T-helper 2 cell (primary cell): ENCODE data around the gene C1QTNF12.

Experiments
- DNase-seq, 5 experiments: peaks; one replicate each; pipeline versions ENCODE4 v3.0.0 to v3.0.0-alpha.2; 2012 to 2022

C1QTNF12 gene

DNA sequence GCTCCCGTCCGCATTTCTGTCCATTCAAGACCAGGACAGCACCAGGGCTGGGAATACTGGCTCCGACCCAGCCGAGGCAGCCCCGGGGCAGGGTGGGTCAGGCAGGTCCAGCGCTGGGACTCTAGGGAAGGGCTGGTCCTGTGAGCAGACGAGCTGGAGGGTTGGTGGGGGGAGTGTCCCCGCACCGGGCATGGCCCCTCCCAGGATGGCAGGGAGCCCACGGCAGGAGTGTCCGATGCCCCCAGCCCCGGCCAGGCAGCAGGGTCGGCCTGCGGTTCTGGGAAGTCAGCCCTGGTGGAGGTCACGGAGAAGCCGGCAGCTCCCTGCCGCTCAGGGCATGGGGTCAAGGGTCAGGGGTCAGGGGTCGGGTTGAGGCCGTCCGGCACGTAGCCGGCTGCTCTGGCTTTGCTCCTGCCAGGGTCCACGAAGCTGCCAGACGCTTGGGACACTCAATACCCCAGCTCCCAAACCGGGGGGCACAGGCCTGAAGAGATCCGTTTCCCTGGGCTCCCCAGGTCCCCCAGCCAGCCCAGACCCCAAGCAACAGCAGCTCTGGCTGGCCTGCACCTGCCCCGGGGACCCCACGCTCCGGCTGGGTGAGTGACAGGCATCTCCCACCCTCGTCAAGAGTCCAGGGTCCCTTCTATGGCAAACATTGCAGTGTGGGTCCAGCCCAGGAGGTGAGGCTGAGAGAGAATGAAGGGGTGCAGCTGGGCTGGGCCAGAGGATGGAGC lies 6.7 kb downstream of the C1QTNF12 start:
- DNase-seq: no peak

DNA sequence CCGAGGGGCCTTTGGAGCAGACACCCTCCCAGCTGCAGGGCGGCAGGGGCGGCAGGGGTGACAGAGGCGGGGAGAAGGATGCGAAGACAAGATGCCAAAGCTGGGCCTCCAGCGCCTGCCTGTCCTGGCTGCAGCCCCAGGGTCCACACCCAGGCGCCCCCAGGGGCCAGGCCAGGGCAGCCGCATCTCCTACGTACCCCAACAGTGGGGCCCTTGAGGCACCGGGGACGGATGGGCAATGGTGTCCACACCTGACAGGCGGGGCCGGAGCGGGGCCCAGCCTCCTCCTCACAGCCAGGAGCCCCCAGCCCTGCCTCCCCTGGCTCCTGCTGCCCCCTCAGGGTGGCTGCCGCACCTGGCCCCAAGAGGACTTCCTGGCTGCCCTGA lies 7.3 kb downstream of the C1QTNF12 start:
- DNase-seq: no peak

DNA sequence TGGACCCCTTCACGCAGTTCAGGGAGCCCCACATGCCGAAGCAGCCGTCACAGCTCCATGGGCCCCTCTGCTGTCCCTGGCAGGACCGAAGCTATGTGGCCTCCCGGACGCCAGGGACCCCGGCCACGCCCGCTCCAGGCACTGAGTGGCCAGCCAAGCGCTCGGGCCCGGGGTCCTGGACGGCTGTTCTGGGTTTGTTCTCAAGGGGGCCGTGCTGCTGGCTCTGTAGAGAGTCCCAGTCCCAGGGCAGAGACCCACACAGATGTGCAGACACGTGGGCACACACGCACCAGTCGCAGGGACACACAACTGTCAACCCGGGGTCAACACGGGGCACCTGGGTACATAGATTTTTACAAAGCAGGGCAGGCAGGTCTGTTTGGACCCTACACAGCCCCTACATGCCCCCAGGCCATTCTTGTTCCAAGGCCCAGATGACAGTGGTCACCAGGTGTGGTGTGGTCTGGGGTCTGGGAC lies 7.8 kb downstream of the C1QTNF12 start:
- no peak for DNase-seq

- no peak for DNase-seq
Measured at GRCh38 chr1:1237874-1238701, 8.4 kb downstream of the C1QTNF12 start.

DNA sequence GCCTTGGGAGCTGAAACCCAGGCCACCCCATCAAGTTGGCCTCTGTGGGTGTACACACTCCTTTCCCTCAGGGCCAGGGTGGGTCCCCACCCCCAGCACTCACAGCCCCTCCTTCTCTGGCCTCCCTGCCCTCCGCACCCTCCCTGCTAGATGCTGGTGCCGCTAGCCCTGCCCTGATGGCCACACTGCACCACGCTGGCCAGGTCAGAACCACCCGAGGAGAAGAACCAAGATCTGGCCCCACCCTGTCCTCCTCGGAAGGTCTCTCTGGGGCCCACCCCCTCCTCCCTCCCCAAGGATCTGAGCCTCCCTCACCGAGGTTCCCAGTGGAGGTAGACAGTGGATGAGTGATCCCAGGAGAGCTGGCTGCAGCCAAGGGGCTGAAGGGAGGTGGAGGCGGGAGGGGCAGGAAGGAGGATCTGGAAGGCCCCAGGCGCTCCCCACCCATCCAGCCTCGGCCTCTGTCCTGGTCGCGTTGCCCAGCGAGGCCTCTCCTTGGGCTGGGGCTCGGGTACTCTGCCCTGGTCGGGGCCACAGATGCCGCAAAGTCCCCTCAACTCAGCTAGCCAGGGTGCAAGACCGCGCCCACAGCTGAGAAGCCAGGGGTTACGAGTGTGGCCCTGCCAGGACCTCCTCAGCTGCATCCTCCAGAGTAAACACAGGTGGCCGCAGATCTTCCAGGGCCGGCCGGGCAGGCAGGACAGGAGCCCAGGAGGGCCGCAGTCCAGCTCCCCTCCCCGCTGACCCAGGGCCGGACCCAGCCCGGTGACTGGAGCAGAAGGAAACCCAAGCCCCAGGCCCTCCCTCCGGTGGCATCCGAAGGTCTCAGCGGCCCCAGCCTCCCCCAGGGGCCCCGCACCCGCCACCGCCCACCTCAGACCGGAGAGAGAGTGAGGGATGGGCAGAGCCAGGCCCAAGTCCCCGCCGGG lies 9.3 kb downstream of the C1QTNF12 start:
- DNase-seq: no peak

DNA sequence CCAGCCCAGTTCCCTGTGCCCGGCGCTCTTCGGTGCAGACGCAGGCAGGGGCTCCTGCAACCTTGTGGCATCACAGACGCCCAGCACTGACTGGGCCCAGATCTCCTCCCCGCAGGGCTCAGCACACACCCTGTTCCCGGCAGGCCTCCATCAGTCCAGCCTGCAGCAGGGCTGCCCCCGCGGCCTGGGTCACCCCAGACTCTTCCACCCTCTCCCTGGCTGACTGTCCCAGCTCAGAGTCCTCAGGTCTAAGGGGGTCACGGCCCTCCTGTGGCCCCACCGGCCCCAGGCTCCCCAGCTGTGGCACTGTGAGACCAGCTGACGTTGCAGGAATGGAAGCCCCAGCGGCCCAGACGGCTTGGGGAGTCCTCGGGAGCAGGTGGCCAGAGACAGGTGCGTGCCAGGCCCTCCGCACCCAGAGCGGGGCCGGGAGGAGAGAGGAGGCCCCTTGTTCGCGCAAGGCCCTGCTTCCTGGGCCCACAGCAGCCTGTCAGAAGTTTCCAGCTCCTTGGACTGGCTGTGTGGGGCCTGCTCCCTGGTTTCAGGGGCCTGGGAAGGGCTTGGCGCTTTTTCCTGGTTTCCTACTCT lies 10.3 kb downstream of the C1QTNF12 start:
- DNase-seq: no peak

GRCh38 chr1:1235016-1235744 lies 11.3 kb downstream of the C1QTNF12 start:
- DNase-seq: no peak

DNA sequence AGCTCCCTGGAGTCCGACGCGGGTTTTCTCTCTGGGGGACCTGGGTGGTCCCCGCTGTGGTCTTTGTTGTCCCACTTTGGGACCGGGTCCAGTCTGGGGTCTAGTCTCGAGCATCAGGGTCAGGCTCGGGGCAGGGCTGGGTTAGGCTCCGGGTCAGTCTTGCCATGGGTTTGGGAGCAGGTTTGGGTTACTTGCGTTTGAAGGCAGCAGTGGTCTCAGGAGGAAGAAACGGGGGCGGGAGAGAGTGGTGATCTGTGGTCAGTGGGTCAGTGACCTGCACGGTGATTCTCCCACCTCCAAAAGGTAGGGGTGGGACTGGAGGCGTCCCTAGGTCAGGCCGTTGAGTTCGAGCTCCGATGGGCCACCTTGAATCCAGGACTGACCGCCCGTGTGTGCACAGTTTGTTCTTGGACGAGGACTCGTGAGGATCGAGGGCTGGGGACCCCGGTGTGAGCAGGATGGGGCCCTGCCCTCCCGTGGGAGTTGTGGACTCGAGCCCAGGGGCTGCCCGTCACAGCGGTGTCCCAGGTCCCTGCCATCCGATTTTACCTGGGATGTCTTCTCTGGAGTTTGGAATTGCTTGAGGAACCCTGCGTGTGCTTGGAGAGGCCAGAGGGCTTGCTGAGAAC lies 12.2 kb downstream of the C1QTNF12 start:
- no peak for DNase-seq

DNA sequence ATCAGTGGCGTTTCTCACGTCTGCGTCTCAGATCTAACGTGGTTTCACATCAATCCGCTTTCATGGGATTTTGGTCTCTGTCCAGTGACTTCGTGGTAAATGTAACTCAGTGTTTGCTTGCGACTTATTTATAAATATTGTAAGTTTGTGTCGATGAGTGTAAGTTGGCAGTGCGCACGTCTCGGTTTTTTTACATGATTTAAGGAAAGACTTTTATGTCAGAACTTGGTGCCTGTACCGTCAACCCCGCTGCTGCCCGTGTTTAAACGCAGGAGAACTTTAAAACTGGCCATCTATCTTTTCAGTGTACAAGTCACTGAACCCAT lies 13.0 kb downstream of the C1QTNF12 start:
- DNase-seq: no peak

GRCh38 chr1:1232796-1233566 lies 13.5 kb downstream of the C1QTNF12 start:
- DNase-seq: no peak

DNA sequence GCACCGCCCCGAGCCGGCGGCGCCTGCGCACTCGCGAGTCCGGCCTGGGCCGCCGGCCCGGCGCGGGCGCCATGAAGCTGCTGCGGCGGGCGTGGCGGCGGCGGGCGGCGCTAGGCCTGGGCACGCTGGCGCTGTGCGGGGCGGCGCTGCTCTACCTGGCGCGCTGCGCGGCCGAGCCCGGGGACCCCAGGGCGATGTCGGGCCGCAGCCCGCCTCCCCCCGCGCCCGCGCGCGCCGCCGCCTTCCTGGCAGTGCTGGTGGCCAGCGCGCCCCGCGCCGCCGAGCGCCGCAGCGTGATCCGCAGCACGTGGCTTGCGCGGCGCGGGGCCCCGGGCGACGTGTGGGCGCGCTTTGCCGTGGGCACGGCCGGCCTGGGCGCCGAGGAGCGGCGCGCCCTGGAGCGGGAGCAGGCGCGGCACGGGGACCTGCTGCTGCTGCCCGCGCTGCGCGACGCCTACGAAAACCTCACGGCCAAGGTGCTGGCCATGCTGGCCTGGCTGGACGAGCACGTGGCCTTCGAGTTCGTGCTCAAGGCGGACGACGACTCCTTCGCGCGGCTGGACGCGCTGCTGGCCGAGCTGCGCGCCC lies 14.2 kb downstream of the C1QTNF12 start, which contains the start of gene B3GALT6:
Gene B3GALT6 (plus strand): TSS at position 30 of the 588 bp plus-strand sequence. CDS start 42 bp downstream, at position 72.
- no peak for DNase-seq

DNA sequence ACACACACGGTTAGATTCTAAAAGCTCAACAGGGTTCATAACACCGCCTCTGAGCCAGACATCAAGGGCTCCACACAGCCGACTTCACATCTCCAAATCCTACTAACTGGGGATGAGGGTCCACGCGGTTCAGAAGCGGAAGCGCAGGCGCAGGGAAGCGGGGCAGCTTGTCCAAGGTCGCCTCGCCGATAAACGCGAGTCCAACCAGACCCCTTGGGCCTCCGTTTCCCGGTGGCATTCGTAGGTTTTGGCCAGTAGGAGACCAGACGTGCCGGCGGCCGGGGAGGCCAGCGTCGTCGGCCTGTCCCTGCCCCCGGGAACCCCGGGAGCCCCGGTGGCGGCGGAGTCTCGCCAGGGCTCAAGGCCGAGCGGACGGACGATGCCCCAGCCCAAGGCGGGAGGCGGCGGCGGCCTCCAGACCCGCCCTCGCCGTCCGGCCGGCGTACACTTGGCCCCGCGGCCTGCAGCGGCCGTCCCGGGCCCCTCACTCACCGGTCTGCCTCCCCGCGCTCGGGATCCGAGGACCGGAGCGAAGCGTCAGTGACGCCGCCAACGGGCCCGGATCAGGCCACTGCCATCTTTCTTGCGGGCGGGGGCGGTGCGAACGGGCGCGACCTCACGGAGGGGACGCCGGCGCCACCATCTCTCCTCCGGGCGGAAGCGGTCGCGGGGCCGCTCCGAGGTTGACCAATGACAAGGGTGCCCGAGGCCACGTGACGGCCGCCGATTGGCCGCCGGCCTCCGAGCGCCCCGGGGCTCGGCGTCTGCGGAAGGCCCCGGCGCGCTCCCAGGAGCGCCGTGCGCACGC lies 14.9 kb downstream of the C1QTNF12 start, which contains the start of gene SDF4:
Gene SDF4 (minus strand): TSS at position 602 of the 808 bp plus-strand sequence. CDS start 3,229 bp downstream, outside the sequence.
- peak; percentile 94 to 99 (median 95) for DNase-seq

- DNase-seq: no peak
Measured at GRCh38 chr1:1230656-1231399, 15.7 kb downstream of the C1QTNF12 start.

- no peak for DNase-seq
Measured at GRCh38 chr1:1229770-1230169, 16.8 kb downstream of the C1QTNF12 start.

DNA sequence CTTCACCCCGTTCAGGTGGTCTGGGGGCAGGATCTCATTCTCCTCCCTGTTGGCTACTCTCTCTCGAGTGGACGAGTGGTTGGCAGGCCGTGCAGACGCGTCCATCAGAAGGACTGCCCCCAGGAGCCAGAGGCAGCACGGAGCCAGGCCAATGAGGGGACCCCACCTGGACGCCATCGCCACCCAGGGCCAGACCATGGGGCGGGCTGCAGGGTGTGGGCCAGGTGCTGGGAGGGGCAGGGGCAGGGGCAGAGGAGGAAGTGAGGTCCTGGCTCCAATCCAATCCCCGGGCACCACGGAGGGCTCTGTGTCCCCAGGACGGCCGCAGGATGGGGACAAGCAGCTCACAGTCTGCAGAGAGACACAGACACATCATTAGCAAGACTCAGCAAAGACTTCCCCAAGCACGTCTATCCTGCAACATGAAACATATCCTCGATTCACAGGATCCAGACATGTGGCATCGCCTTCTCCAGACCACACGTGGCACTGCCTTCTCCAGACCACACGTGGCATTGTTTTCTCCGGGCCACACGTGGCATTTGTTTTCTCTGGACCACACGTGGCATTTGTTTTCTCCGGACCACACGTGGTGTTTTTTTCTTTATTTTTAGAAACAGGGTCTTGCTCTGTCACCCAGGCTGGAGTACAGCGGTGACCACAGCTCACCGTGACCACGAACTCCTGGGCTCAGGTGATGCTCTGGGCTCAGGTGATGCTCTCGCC lies 17.8 kb downstream of the C1QTNF12 start:
- DNase-seq: no peak

- DNase-seq: no peak
Measured at GRCh38 chr1:1228187-1228586, 18.3 kb downstream of the C1QTNF12 start.

DNA sequence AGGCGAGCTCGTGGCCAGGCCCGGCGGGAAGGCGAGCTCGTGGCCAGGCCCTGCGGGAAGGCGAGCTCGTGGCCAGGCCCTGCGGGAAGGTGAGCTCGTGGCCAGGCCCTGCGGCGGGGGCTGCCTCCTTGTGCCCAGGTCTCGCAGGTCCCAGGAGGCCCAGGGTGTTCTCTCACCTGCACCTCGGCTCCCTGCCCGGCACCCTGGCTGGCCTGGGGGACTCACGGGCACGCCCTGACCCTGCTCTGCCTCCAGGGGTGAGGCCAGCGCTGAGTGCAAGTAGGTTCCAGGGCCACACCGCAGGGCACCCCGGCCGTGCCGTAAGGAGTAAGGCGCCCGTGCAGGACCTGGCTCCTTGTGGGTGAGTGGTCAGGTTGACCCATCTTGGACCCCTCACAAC lies 19.1 kb downstream of the C1QTNF12 start:
- no peak for DNase-seq
